AG09309 (cell line): ENCODE results near the gene MACF1.

Experiments used
- DNase-seq: peaks from one replicate; pipeline ENCODE4 v3.0.0-alpha.2; 2010; ENCODE audit warnings: low read depth
- H3K4me3 ChIP-seq: 2 replicates; pipeline ENCODE4 v1.5.1; 2011; ENCODE audit warnings: mild to moderate bottlenecking, low read depth, low read length, moderate library complexity; ENCODE audit not compliant: control insufficient read depth
- CTCF ChIP-seq: IDR thresholded peaks from 2 replicates; pipeline ENCODE4 v1.5.1; 2011; ENCODE audit warnings: mild to moderate bottlenecking, low read depth, low read length, inconsistent platforms; ENCODE audit not compliant: insufficient read depth, control insufficient read depth; ENCODE audit errors: missing control alignments

Gene MACF1

GRCh38 chr1:39317111-39317510 is 112.6 kb downstream of the MACF1 start:
- no peak for DNase-seq
- no peak for TF ChIP-seq CTCF
- no peak overlapping the region for H3K4me3 ChIP-seq

- no peak overlapping the region for H3K4me3 ChIP-seq
- no peak for DNase-seq
- TF ChIP-seq CTCF = no peak
Observed at GRCh38 chr1:39317910-39318633, 113.6 kb downstream of the MACF1 start.

GRCh38 chr1:39321979-39322378 is 117.5 kb downstream of the MACF1 start:
- H3K4me3 ChIP-seq = no peak overlapping the region
- no peak for DNase-seq
- TF ChIP-seq CTCF = no peak

- no peak for TF ChIP-seq CTCF
- H3K4me3 ChIP-seq = no peak overlapping the region
- no peak for DNase-seq
Observed at GRCh38 chr1:39322431-39322830, 117.9 kb downstream of the MACF1 start.

- no peak for DNase-seq
- H3K4me3 ChIP-seq = no peak overlapping the region
- no peak for TF ChIP-seq CTCF
Observed at GRCh38 chr1:39324888-39325287, 120.4 kb downstream of the MACF1 start.

- TF ChIP-seq CTCF = no peak
- no peak for DNase-seq
- no peak overlapping the region for H3K4me3 ChIP-seq
Observed at GRCh38 chr1:39326836-39327235, 122.3 kb downstream of the MACF1 start.
